Measurements from ENCODE around the gene CD300LF.

- TF ChIP-seq CTCF (IDR thresholded peaks at IDR 0.05; ENCODE audit: insufficient read depth, low read length, poor library complexity, severe bottlenecking) (no peak), EZH2phosphoT487 (conservative IDR thresholded peaks at IDR 0.05; ENCODE audit: low read length) (no peak)
Observed at GRCh38 chr17:74659889-74660288, 52.8 kb downstream of the CD300LF start.

Measured in SU-DHL-6 (cell line).